Measurements from ENCODE around the gene PTPN1. TPM values are rescaled to one million over a fixed set of nuclear protein-coding genes. Genes with fewer than 3 reads are reported as not detected.
A peak's percentile ranks its signal among the peaks of the same experiment; 100 is the strongest.

Gene PTPN1
- total and polyA plus RNA-seq, 2 of the 4 experiments (the other 2 are of a cell fraction), result 31.7 to 37.4 TPM

GRCh38 chr20:50525681-50526080 is 15.5 kb downstream of the PTPN1 start:
- Histone ChIP-seq H3K9ac (ENCODE audit: low read depth, low read length) (no peak overlapping the region), H2BK120ac (ENCODE audit: low read depth, low read length) (no peak overlapping the region), H3K9me1 (ENCODE audit: insufficient read depth, low read length) (peaks cover 40% of the 10 kb centered on the region), H2AFZ (replicated peaks; ENCODE audit: low read length, poor library complexity) (no peak overlapping the region), H3K23ac (ENCODE audit: low read depth, low read length) (0 out of 2 replicates have a peak overlapping the region, but pooled peaks have one; percentile 17), H2AK9ac (replicated peaks; ENCODE audit: low read depth, low read length, poor library complexity) (no peak overlapping the region), H3K4me2 (ENCODE audit: low read depth, low read length) (no peak overlapping the region), H3K4me3 (ENCODE audit: insufficient read depth, low read depth, low read length) (no peak overlapping the region), H3K56ac (ENCODE audit: extremely low read depth, insufficient read depth, low read length) (no peak overlapping the region), H3K4me1 (ENCODE audit: control insufficient read depth, insufficient read depth, low read length) (peaks cover 36% of the 10 kb centered on the region), H4K8ac (ENCODE audit: low read depth in 2 of 2, low read length in 2 of 2) (no peak overlapping the region), H4K5ac (ENCODE audit: low read depth, low read length) (no peak overlapping the region), H4K91ac (ENCODE audit: insufficient read depth, low read depth, low read length) (no peak overlapping the region), H3K14ac (replicated peaks; ENCODE audit: low read depth, low read length) (no peak overlapping the region), H2BK20ac (ENCODE audit: low read depth, low read length) (no peak overlapping the region), H3K27ac (ENCODE audit: insufficient read depth, low read length) (no peak overlapping the region), H2BK5ac (ENCODE audit: low read depth, low read length, poor library complexity, severe bottlenecking) (no peak overlapping the region), H3K79me1 (ENCODE audit: low read depth in 1 of 2, low read length in 2 of 2) (peaks cover 23 to 78% of the 10 kb centered on the region in 2 experiments), H3K18ac (ENCODE audit: low read depth, low read length) (no peak overlapping the region), H3K27me3 (ENCODE audit: control insufficient read depth, insufficient read depth, low read length) (no peaks in the 10 kb centered on the region), H4K20me1 (ENCODE audit: insufficient read depth, low read length) (peaks cover 60% of the 10 kb centered on the region), H2BK15ac (ENCODE audit: low read depth, low read length) (no peak overlapping the region), H3K9me3 (ENCODE audit: control insufficient read depth, insufficient read depth, low read length) (no peaks in the 10 kb centered on the region), H3K4ac (ENCODE audit: low read depth, low read length) (no peak overlapping the region), H3K36me3 (ENCODE audit: control insufficient read depth, insufficient read depth, low read length) (peaks cover 7% of the 10 kb centered on the region), H2AK5ac (ENCODE audit: low read depth, low read length) (no peak overlapping the region)
- ChIA-PET POLR2A (ENCODE audit: unreplicated experiment) (no interaction called here), CTCF (interaction anchor here (0.6 to 0.7 kb wide), 2 partner anchors 9 to 54 kb away, joined by 4 to 8 read pairs; no protein-coding TSS in a partner anchor)
- no peak for TF ChIP-seq BHLHE40 (IDR thresholded peaks at IDR 0.05; ENCODE audit: low read depth, low read length)
- TF ChIP-seq SMC3 (IDR thresholded peaks at IDR 0.05; ENCODE audit: low read depth, low read length), result no peak
- TF ChIP-seq RAD21 (IDR thresholded peaks at IDR 0.05; ENCODE audit: low read length), result no peak
- TF ChIP-seq MAZ (IDR thresholded peaks at IDR 0.05; ENCODE audit: borderline replicate concordance, low read depth, low read length), result no peak
- no peak for TF ChIP-seq CHD1 (IDR thresholded peaks at IDR 0.05; ENCODE audit: low read depth, low read length)
- TF ChIP-seq CTCF (conservative IDR thresholded peaks at IDR 0.05; ENCODE audit: low read depth, low read length), result no peak
- no peak for TF ChIP-seq FOS (IDR thresholded peaks at IDR 0.05; ENCODE audit: low read depth, low read length)
- TF ChIP-seq RCOR1 (IDR thresholded peaks at IDR 0.05; ENCODE audit: insufficient replicate concordance, low read length), result no peak
- no peak for TF ChIP-seq USF2 (IDR thresholded peaks at IDR 0.05; ENCODE audit: low read depth, low read length)
- TF ChIP-seq ELK1 (IDR thresholded peaks at IDR 0.05; ENCODE audit: borderline replicate concordance, low read depth, low read length), result no peak
- TF ChIP-seq POLR2A (IDR thresholded peaks at IDR 0.05; ENCODE audit: low read depth, low read length), result no peak
- TF ChIP-seq MXI1 (IDR thresholded peaks at IDR 0.05; ENCODE audit: borderline replicate concordance, low read depth, low read length), result no peak
- TF ChIP-seq NFE2L2 (IDR thresholded peaks at IDR 0.05; ENCODE audit: low read depth, low read length), result no peak
- no peak for TF ChIP-seq RFX5 (IDR thresholded peaks at IDR 0.05; ENCODE audit: low read depth, low read length)
- TF ChIP-seq MAFK (IDR thresholded peaks at IDR 0.05; ENCODE audit: low read depth, low read length), result no peak
- TF ChIP-seq CEBPB (IDR thresholded peaks at IDR 0.05; ENCODE audit: low read depth, low read length), result no peak
- ATAC-seq (ENCODE audit: low read depth) (no peak), DNase-seq (no peak)
- 64% methylated on average over 2 of the region's 4 CpGs; no CpG with 5 or more reads in 1 of the 2 experiments for WGBS, 2 experiments (ENCODE audit: extremely low coverage in 2 of 2, insufficient read length in 1 of 2)
- no TSS peak for BruUV-seq (replicated peaks)
- intact Hi-C loops (cut with micrococcal nuclease) (no loop called here), in situ Hi-C loops (cut with MboI; ENCODE audit: low sequenced_read_pairs) (no loop called here), dilution Hi-C loops (cut with HindIII; ENCODE audit: low sequenced_read_pairs, unreplicated experiment) (no loop called here)
